HEK293 (cell line): ENCODE measurements around the gene UBAP1L.

Experiments
- BCL11A ChIP-seq: fragments of 450-650 bp; formaldehyde crosslinking; IDR thresholded peaks from 2 replicates; pipeline ENCODE4 v1.5.1; 2016; ENCODE audit warnings: low read depth, missing biosample characterization, missing genetic modification characterization
- KLF1 ChIP-seq: fragments of 450-650 bp; formaldehyde crosslinking; IDR thresholded peaks from 2 replicates; pipeline ENCODE4 v1.5.1; 2016; ENCODE audit warnings: missing biosample characterization, missing genetic modification characterization
- KLF16 ChIP-seq: fragments of 450-650 bp; formaldehyde crosslinking; IDR thresholded peaks from 2 replicates; pipeline ENCODE4 v1.5.1; 2017; ENCODE audit warnings: missing biosample characterization, missing genetic modification characterization
- KLF8 ChIP-seq: fragments of 450-650 bp; formaldehyde crosslinking; IDR thresholded peaks from 2 replicates; pipeline ENCODE4 v1.5.1; 2016; ENCODE audit warnings: missing biosample characterization, missing genetic modification characterization
- WT1 ChIP-seq: fragments of 450-650 bp; formaldehyde crosslinking; IDR thresholded peaks from 2 replicates; pipeline ENCODE4 v1.5.1; 2016; ENCODE audit warnings: missing biosample characterization, missing genetic modification characterization
- YY2 ChIP-seq: fragments of 450-650 bp; formaldehyde crosslinking; IDR thresholded peaks from 2 replicates; pipeline ENCODE4 v1.5.1; 2016; ENCODE audit warnings: missing biosample characterization, missing genetic modification characterization
- ZNF138 ChIP-seq: fragments of 450-650 bp; formaldehyde crosslinking; IDR thresholded peaks from 2 replicates; pipeline ENCODE4 v1.5.1; 2016; ENCODE audit warnings: missing biosample characterization, missing genetic modification characterization, borderline replicate concordance
- ZNF202 ChIP-seq: fragments of 450-650 bp; formaldehyde crosslinking; IDR thresholded peaks from 2 replicates; pipeline ENCODE4 v1.5.1; 2016; ENCODE audit warnings: missing biosample characterization, missing genetic modification characterization, borderline replicate concordance
- ZNF239 ChIP-seq: fragments of 450-650 bp; formaldehyde crosslinking; IDR thresholded peaks from 2 replicates; pipeline ENCODE4 v1.5.1; 2016; ENCODE audit warnings: missing biosample characterization, missing genetic modification characterization
- ZNF48 ChIP-seq: fragments of 450-650 bp; formaldehyde crosslinking; IDR thresholded peaks from 2 replicates; pipeline ENCODE4 v1.5.1; 2016; ENCODE audit warnings: missing biosample characterization, missing genetic modification characterization
- ZNF707 ChIP-seq: fragments of 450-650 bp; formaldehyde crosslinking; IDR thresholded peaks from 2 replicates; pipeline ENCODE4 v1.5.1; 2016; ENCODE audit warnings: missing biosample characterization, missing genetic modification characterization
- TF ChIP-seq, protein P1 (sequence below): fragments of 450-650 bp; formaldehyde crosslinking; IDR thresholded peaks from 2 replicates; pipeline ENCODE4 v1.5.1; 2016; ENCODE audit warnings: missing biosample characterization, missing genetic modification characterization
- TF ChIP-seq, protein P2 (sequence below): fragments of 450-650 bp; IDR thresholded peaks from 2 replicates; pipeline ENCODE4 v1.5.1; 2018; ENCODE audit warnings: missing biosample characterization, missing genetic modification characterization
- TF ChIP-seq, protein P3 (sequence below): fragments of 450-650 bp; formaldehyde crosslinking; IDR thresholded peaks from 2 replicates; pipeline ENCODE4 v1.5.1; 2017; ENCODE audit warnings: missing biosample characterization, mild to moderate bottlenecking, missing genetic modification characterization, moderate library complexity

- TF ChIP-seq ZNF202 (no peak), KLF8 (no peak), KLF1 (no peak), ZNF48 (tag by site-specific recombination) (no peak), YY2 (tag by site-specific recombination) (no peak), WT1 (tag by site-specific recombination) (no peak), BCL11A (tag by site-specific recombination) (no peak), ZNF239 (tag by site-specific recombination) (no peak), ZNF707 (tag by site-specific recombination) (no peak), ZNF138 (tag by site-specific recombination) (no peak), KLF16 (no peak)
- TF ChIP-seq, protein P1, sequence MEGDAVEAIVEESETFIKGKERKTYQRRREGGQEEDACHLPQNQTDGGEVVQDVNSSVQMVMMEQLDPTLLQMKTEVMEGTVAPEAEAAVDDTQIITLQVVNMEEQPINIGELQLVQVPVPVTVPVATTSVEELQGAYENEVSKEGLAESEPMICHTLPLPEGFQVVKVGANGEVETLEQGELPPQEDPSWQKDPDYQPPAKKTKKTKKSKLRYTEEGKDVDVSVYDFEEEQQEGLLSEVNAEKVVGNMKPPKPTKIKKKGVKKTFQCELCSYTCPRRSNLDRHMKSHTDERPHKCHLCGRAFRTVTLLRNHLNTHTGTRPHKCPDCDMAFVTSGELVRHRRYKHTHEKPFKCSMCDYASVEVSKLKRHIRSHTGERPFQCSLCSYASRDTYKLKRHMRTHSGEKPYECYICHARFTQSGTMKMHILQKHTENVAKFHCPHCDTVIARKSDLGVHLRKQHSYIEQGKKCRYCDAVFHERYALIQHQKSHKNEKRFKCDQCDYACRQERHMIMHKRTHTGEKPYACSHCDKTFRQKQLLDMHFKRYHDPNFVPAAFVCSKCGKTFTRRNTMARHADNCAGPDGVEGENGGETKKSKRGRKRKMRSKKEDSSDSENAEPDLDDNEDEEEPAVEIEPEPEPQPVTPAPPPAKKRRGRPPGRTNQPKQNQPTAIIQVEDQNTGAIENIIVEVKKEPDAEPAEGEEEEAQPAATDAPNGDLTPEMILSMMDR (tag by site-specific recombination) = no peak
- TF ChIP-seq, protein P2, sequence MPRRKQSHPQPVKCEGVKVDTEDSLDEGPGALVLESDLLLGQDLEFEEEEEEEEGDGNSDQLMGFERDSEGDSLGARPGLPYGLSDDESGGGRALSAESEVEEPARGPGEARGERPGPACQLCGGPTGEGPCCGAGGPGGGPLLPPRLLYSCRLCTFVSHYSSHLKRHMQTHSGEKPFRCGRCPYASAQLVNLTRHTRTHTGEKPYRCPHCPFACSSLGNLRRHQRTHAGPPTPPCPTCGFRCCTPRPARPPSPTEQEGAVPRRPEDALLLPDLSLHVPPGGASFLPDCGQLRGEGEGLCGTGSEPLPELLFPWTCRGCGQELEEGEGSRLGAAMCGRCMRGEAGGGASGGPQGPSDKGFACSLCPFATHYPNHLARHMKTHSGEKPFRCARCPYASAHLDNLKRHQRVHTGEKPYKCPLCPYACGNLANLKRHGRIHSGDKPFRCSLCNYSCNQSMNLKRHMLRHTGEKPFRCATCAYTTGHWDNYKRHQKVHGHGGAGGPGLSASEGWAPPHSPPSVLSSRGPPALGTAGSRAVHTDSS (tag by site-specific recombination) = no peak
- TF ChIP-seq, protein P3, sequence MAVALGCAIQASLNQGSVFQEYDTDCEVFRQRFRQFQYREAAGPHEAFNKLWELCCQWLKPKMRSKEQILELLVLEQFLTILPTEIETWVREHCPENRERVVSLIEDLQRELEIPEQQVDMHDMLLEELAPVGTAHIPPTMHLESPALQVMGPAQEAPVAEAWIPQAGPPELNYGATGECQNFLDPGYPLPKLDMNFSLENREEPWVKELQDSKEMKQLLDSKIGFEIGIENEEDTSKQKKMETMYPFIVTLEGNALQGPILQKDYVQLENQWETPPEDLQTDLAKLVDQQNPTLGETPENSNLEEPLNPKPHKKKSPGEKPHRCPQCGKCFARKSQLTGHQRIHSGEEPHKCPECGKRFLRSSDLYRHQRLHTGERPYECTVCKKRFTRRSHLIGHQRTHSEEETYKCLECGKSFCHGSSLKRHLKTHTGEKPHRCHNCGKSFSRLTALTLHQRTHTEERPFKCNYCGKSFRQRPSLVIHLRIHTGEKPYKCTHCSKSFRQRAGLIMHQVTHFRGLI (tag by site-specific recombination) = no peak
Observed at GRCh38 chr15:65060641-65061397, 54.2 kb downstream of the UBAP1L start.
